NB4 (cell line): ENCODE results near the gene CAMTA1.

ENCODE experiments used
- MYC ChIP-seq: IDR thresholded peaks from 2 replicates; pipeline ENCODE4 v1.6.1; 2011; ENCODE audit warnings: low read depth, low read length
- POLR2A ChIP-seq: IDR thresholded peaks from 2 replicates; pipeline ENCODE4 v1.6.1; 2011; ENCODE audit warnings: mild to moderate bottlenecking; ENCODE audit not compliant: insufficient read length; ENCODE audit errors: extremely low read depth
- TF ChIP-seq, protein P1 (sequence below): IDR thresholded peaks from 2 replicates; pipeline ENCODE4 v1.6.1; 2011; ENCODE audit warnings: low read depth, low read length
- TF ChIP-seq, protein P2 (sequence below): IDR thresholded peaks from one replicate; pipeline ENCODE4 v1.5.1; 2012; ENCODE audit warnings: low read depth, low read length

DNA sequence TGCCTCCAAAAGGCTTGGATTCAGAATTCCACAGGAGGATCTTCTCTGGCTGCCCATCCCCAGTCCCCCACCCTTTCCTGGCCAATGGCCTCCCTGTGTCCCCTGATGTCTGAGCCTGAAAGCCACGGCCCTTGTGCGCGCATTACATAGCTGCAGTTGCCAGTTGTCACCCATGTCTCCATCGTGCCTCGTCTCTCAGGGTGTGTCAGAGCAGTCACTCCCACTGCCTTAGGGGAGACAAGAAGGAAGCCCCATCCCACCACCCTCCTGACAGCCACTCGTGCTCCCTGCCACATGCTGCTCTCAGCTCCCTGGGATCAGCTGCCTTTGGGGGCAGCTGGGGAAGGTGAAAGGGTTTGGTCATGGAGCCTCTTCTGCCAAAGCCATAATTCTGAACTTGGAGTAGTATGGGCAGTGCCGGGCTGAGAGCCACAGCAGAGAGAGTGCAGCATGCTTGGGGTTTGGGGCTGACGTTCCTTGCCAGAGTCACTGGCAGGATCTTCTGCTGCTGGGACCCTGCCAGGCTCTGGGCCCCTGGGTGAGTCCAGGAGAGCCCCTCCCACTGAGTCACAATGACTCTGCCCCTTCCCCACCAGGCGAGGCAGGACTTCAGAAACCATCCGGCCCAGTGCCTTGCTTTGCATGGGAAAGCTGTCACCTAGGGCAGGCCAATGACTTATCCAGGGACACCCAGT lies 700.0 kb downstream of the CAMTA1 start:
- TF ChIP-seq, protein P1, sequence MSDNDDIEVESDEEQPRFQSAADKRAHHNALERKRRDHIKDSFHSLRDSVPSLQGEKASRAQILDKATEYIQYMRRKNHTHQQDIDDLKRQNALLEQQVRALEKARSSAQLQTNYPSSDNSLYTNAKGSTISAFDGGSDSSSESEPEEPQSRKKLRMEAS = no peak
- TF ChIP-seq, protein P2, sequence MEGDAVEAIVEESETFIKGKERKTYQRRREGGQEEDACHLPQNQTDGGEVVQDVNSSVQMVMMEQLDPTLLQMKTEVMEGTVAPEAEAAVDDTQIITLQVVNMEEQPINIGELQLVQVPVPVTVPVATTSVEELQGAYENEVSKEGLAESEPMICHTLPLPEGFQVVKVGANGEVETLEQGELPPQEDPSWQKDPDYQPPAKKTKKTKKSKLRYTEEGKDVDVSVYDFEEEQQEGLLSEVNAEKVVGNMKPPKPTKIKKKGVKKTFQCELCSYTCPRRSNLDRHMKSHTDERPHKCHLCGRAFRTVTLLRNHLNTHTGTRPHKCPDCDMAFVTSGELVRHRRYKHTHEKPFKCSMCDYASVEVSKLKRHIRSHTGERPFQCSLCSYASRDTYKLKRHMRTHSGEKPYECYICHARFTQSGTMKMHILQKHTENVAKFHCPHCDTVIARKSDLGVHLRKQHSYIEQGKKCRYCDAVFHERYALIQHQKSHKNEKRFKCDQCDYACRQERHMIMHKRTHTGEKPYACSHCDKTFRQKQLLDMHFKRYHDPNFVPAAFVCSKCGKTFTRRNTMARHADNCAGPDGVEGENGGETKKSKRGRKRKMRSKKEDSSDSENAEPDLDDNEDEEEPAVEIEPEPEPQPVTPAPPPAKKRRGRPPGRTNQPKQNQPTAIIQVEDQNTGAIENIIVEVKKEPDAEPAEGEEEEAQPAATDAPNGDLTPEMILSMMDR = no peak
- TF ChIP-seq POLR2A (no peak), MYC (no peak)
